GM13976 (cell line): ENCODE results near the gene NOS1.

Experiments
- DNase-seq: peaks from one replicate; pipeline ENCODE4 v3.0.0; 2012; ENCODE audit warnings: low spot score
- in situ Hi-C: fragments of 300-500 bp; cut with MboI; formaldehyde crosslinking; loops from one replicate; pipeline ENCODE4 v1.12.0; 2022; ENCODE audit warnings: low sequenced_read_pairs, mixed read lengths, inconsistent platforms; ENCODE audit not compliant: unreplicated experiment
- TF ChIP-seq, protein P1 (sequence below): IDR thresholded peaks from 2 replicates; pipeline ENCODE4 v1.5.1; 2012; ENCODE audit warnings: borderline replicate concordance, mild to moderate bottlenecking; ENCODE audit not compliant: insufficient read depth; ENCODE audit errors: extremely low read depth, missing control alignments, control extremely low read depth

NOS1 gene

DNA sequence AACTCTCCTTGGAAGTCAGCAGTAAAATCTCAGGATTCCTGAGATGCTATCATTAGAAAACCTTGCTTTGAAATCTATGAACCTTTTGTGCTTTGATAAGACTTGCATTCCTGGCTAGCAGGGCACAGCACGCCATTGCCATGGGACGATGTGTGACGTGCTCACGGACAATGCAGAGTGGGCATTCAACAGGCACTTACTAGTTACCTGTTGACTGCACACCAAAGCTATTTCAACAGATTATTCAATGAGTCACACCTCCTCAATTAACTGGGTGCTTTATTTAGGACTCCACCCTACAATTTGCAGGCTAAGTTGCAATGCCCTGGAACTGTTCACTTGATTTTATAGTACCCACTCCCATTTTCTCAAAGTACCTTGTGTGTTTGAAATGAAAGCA is 11.3 kb downstream of the NOS1 start:
- in situ Hi-C loops = loop anchor here (25.0 kb wide), 1 partner anchor 487 kb away; no protein-coding TSS in a partner anchor
- TF ChIP-seq, protein P1, sequence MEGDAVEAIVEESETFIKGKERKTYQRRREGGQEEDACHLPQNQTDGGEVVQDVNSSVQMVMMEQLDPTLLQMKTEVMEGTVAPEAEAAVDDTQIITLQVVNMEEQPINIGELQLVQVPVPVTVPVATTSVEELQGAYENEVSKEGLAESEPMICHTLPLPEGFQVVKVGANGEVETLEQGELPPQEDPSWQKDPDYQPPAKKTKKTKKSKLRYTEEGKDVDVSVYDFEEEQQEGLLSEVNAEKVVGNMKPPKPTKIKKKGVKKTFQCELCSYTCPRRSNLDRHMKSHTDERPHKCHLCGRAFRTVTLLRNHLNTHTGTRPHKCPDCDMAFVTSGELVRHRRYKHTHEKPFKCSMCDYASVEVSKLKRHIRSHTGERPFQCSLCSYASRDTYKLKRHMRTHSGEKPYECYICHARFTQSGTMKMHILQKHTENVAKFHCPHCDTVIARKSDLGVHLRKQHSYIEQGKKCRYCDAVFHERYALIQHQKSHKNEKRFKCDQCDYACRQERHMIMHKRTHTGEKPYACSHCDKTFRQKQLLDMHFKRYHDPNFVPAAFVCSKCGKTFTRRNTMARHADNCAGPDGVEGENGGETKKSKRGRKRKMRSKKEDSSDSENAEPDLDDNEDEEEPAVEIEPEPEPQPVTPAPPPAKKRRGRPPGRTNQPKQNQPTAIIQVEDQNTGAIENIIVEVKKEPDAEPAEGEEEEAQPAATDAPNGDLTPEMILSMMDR = no peak
- DNase-seq = no peak

DNA sequence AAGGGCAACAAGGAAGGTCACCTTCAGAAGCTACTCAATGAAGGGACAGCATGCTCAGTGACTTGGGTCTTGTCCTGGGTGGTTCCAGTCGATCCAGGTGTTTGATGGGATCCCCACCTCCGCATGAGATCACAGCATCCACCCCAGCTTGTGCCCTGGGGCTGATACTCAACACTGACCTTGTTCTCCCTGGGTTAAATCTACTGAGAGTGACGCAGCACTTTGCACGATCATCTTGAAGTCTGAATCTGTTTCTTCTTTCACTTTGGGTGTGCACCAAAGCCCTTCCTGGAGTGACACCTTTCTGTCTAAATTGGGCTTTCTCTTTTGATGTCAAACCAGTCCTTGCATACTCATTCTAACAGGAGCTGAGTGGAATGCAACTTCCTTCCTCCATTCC is 13.8 kb downstream of the NOS1 start:
- no peak for DNase-seq
- TF ChIP-seq, protein P1 = no peak
- in situ Hi-C loops = no loop called here

DNA sequence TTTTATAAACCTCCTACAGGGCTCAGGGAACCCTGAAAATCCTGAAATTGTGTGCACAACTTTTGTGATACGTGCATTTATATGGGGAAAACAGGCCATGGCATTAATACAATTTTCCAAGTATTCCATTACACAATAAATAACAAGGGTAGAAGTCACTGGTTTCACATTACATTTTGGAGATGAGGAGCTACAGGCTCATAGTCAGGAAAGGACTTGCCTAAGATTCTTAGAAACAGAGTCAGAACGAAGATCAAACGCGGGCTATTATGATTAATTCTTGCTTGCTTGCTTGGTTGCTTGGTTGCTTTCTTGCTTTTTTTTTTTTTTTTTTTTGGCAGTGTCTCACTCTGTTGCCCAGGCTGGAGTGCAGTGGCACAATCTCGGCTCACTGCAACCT is 16.7 kb downstream of the NOS1 start:
- no peak for DNase-seq
- in situ Hi-C loops = no loop called here

GRCh38 chr12:117343849-117344248 is 17.6 kb downstream of the NOS1 start:
- TF ChIP-seq, protein P1 = no peak
- in situ Hi-C loops = no loop called here
- DNase-seq = no peak

More for the DNA sequence above, 16.7 kb downstream of the NOS1 start:
- TF ChIP-seq, protein P1 = no peak

- DNase-seq = no peak
- in situ Hi-C loops = no loop called here
- TF ChIP-seq, protein P1 = no peak
Measured at GRCh38 chr12:117343296-117343695, 18.1 kb downstream of the NOS1 start.

DNA sequence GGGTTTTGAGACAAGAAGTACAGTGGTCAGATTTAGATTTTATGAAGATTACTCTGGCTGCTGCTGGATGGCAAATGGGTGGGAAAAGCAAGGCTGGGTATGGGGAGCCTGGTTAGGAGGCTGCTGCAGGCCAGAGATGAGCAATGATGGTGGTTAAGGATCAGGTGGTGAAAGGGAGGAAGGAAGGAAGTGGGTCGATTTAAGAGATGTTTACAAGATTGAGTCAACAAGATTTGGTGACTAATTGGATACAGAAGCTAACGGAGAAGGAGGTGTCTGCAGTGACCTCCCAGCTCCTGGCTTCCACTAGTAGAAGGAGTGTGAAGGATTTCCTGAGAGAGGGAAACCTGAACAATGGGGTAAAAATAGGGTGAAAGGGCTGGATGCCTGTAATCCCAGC is 18.7 kb downstream of the NOS1 start:
- TF ChIP-seq, protein P1 = no peak
- no peak for DNase-seq
- in situ Hi-C loops = no loop called here

GRCh38 chr12:117342247-117342646 is 19.2 kb downstream of the NOS1 start:
- in situ Hi-C loops = no loop called here
- TF ChIP-seq, protein P1 = no peak
- no peak for DNase-seq
